ENCODE results near the gene TPP2.
A peak's percentile ranks its signal among the peaks of the same experiment; 100 is the strongest.

Gene TPP2

DNA sequence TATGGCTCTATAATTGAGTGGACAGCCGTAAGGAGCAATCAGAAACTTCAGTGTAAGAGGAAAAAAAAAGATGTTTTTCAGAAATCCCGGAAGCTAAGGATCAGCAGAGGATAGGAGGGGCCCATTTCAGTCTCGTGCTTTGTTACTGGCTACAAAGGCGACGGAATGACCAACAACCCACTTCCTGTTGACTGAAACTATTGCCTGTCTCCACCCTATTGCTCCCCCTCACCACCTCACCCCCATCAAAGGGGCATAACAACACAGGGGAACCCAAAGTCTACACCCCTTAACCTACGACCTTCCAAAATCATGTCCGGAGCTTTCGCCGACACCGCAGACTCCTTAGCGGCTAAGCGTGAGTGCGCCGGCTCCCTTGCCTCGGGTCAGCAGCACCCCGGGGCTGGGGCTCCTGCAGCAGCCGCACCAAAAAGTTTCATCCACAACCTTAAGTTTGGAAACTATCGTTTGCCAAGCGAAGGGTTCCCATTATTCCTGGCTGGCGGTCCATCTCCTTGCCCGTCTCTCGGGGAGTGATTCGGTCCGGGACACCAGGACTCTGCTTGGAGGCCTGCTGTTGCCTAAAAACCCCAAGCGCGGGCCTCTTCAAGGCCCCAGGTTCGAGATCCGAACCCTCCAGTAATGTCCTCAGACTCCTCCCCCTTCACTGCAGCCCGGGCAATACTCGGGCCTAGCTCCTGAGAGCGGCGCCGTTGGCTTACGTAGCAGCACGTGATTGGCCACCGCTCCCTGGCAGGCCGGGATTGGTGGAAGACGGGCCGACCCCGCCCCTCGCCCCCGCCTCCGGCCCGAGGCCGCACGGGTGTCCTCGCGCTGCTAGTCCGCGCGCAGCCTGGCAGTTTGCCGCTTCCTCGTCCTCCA, at the start of gene TPP2:
Gene TPP2, plus strand, starts transcription at position 840 of the 882 bp plus-strand sequence. CDS start 53 bp downstream, outside the sequence.
- TF ChIP-seq JUND (IDR thresholded peaks at IDR 0.05; ENCODE audit: low read depth): no peak
- in situ Hi-C loops (cut with HindIII; ENCODE audit: low pct_unique_long_range_greater_than_20kb, low sequenced_read_pairs): no loop called here

DNA sequence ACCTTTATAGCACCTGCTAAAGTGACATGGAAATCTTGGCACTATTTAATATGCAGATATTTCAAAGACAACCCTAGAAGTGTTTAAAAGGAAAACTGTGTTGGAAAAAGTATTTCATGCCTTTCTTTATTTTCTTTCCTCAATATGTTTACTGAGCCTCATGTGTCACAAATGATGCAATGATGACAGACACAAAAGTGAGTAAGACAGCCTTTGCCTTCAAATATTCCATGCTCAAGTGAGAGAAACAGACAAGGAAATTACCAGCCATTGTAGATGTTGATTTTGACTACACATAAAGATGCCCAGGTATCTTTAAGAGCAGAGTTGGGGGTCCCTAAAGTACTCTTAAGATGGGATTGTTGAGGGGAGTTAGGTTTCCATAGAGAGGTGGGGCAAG, 48.0 kb upstream of the TPP2 start:
- DNase-seq (ENCODE audit: low read depth in 1 of 2, low spot score in 1 of 2): no peak
- no peak for TF ChIP-seq JUND (IDR thresholded peaks at IDR 0.05; ENCODE audit: low read depth)
- in situ Hi-C loops (cut with HindIII; ENCODE audit: low pct_unique_long_range_greater_than_20kb, low sequenced_read_pairs): no loop called here

More for the DNA sequence above, at the start of gene TPP2:
- DNase-seq (ENCODE audit: low read depth in 1 of 2, low spot score in 1 of 2): peak; percentile 91 to 97

DNA sequence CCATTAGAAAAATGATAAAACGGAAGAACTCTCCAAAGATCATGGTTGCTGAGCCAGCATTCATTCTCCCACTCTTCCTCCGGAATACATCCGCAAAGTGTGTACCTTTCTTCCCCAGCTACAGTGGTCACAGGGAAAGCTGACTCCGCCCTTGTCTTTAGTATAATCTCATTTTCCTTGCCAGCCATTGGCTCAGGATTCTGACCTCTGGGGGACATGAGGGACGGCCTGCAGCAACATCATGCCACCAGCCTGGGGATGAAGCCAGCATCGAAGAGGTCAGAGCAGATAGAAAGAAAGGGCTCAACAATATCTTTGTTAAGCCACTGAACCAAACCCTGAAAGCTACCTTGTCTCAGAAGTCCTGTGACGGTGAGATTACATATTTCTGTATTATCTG, 46.3 kb upstream of the TPP2 start:
- DNase-seq (ENCODE audit: low read depth in 1 of 2, low spot score in 1 of 2): no peak
- no peak for TF ChIP-seq JUND (IDR thresholded peaks at IDR 0.05; ENCODE audit: low read depth)
- in situ Hi-C loops (cut with HindIII; ENCODE audit: low pct_unique_long_range_greater_than_20kb, low sequenced_read_pairs): no loop called here

DNA sequence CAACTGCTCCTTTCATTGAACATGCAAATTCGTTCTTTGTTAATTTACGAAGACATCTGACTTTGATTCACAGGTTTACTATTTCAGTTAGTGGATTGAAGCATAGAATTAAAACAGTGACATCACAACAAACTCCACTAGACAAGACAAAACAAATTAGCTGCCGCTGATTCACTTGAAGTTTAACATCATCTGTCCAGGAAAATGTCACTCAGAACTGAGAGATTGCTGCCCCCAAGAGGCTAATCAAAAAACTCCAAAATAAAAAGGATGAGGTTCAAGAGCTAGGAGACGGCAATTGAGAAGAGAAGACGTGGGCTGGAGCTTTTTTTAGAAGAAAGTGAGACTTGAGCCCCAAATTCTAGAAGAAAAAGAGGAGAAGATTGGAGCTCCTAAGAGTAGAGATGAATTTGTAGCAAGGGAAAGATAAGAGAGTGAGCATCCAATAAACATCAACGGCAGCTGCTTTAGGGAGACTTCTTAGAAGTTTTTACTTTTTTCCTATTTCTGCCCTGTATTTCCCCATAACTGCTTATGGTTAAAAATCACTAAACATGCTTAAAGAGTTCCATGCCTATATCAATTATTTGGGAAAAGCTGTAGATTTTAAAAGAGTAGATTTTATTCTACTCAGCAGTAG, 40.8 kb upstream of the TPP2 start:
- in situ Hi-C loops (cut with HindIII; ENCODE audit: low pct_unique_long_range_greater_than_20kb, low sequenced_read_pairs): no loop called here
- no peak for TF ChIP-seq JUND (IDR thresholded peaks at IDR 0.05; ENCODE audit: low read depth)
- DNase-seq (ENCODE audit: low read depth in 1 of 2, low spot score in 1 of 2): peak; percentile 8 to 60

DNA sequence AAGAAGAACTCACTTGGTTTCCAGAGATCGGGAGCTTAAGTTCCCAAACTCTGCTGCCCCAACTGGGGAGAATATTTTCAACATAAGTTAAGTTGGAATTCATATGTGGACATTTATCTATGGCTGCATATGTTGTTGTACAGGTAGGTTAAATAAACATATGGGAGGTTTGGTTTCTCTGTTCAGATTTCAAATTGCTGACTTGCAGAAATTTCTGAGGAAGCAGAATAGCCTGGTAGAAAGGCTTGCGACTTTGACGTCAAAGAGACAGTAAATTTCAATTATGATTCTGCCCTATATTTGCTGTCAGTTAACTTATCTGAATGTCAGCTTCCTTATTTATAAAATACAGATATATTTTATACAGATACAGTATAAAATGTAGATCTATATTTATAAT, 40.0 kb upstream of the TPP2 start:
- no peak for TF ChIP-seq JUND (IDR thresholded peaks at IDR 0.05; ENCODE audit: low read depth)
- no peak for DNase-seq (ENCODE audit: low read depth in 1 of 2, low spot score in 1 of 2)
- in situ Hi-C loops (cut with HindIII; ENCODE audit: low pct_unique_long_range_greater_than_20kb, low sequenced_read_pairs): no loop called here

DNA sequence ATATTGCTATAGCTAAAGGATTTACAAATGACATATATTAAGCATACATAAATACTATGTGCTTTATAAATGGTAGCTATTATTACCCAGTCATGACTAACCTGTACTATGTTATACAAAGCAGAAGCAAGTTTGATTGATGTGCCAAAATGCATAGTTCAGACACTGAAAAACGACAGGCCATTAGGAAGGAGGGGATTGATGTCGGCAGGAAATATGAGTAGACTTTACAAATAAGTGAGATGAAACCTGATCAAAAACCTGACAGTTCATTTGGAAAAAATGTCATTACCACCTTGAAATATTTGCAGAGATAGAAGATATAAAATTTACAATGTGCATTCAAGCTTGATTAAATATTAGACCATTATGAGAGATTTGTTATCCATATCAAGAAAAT, 38.8 kb upstream of the TPP2 start:
- no peak for DNase-seq (ENCODE audit: low read depth in 1 of 2, low spot score in 1 of 2)
- TF ChIP-seq JUND (IDR thresholded peaks at IDR 0.05; ENCODE audit: low read depth): no peak
- in situ Hi-C loops (cut with HindIII; ENCODE audit: low pct_unique_long_range_greater_than_20kb, low sequenced_read_pairs): no loop called here

DNA sequence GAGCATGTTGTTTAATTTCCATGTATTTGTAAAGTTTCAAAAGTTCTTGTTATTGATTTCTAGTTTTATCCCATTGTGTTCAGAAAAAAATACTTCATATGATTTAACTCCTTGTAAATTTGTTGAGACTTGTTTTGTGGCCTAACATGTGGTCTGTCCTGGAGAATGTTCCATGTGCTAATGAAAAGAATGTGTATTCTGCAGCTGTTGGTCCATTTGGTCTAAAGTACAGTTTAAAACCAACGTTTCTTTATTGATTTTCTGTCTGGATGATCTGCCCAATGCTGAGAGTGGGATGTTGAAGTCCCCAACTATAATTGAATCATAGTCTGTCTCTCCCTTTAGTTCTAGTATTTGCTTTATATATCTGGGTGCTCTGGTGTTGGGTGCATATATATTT, 34.9 kb upstream of the TPP2 start:
- in situ Hi-C loops (cut with HindIII; ENCODE audit: low pct_unique_long_range_greater_than_20kb, low sequenced_read_pairs): no loop called here
- no peak for TF ChIP-seq JUND (IDR thresholded peaks at IDR 0.05; ENCODE audit: low read depth)
- no peak for DNase-seq (ENCODE audit: low read depth in 1 of 2, low spot score in 1 of 2)

DNA sequence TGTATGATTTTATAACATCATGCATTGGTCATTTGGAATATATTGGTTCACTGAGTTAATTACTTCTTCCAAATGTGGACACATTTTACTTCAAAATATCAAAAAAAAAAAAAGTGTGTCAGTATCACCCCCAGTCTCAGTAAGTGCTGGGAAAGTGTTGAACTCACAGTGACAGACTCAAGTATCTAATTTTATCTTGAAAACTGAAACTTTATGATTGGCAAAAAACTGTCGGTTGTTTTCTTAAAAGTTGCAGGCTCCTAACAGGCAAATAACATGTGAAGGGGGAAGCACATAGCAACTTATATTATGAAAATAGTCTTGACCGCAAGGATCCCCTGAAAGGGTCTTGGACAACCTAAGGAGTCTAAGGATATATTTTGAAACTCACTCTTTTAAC, 33.5 kb upstream of the TPP2 start:
- no peak for DNase-seq (ENCODE audit: low read depth in 1 of 2, low spot score in 1 of 2)
- in situ Hi-C loops (cut with HindIII; ENCODE audit: low pct_unique_long_range_greater_than_20kb, low sequenced_read_pairs): no loop called here
- TF ChIP-seq JUND (IDR thresholded peaks at IDR 0.05; ENCODE audit: low read depth): no peak

DNA sequence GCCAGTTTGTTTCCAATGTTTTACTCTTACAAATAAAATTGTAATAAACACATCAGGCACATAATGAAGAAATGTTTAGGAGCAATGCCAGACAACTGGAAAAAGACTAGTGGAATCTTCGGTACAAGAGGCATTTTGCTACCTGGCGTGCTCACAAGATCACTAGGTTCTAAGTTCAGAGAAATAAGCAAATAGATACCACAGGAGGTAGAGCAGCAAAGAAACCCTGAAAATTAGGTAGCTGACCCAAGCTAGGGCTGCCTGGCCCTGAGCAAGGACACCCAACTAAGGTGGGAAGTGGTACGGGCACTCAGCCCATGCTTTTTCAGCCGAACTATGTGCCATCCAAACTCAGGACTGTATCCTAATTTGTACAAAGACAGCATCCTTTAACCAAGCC, 32.2 kb upstream of the TPP2 start:
- in situ Hi-C loops (cut with HindIII; ENCODE audit: low pct_unique_long_range_greater_than_20kb, low sequenced_read_pairs): no loop called here
- no peak for DNase-seq (ENCODE audit: low read depth in 1 of 2, low spot score in 1 of 2)
- no peak for TF ChIP-seq JUND (IDR thresholded peaks at IDR 0.05; ENCODE audit: low read depth)

DNA sequence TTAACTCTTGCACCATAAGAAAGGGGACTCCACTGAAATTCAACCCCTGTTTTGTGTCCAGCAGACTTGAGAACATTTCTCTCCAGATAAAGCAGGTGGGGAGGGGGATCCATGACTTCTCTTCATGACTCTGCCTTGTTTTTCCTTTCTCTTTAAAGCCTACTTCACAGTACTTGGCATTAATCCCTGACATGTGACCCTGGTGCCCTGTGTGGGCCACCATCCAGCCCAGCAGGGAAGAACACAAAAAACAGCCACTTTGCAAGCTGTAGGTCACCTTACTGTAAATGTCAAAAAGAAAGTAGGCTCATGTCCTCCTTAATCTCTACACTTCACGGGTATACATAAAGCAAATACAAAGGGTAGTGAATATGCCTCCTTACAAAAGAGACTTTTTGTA, 30.3 kb upstream of the TPP2 start:
- in situ Hi-C loops (cut with HindIII; ENCODE audit: low pct_unique_long_range_greater_than_20kb, low sequenced_read_pairs): no loop called here
- no peak for TF ChIP-seq JUND (IDR thresholded peaks at IDR 0.05; ENCODE audit: low read depth)
- no peak for DNase-seq (ENCODE audit: low read depth in 1 of 2, low spot score in 1 of 2)

DNA sequence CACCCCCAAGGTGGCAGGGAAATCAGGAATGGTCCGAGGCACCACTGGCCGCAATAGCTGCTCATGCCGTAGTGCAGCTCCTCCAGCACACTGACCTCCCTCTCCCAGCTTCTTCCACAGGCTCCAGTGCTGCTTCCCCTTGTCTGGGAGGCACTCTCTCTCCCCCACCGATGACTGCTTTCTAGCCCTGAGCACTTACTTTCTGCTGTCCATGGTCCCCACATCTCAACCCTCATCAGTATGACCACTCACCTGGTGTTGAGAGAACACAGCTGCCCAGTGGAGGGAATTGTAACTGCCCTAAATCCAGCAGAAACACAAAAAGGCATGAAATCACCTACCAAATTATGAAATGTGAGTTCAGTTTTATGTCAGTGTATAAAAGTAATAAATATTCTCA, 28.9 kb upstream of the TPP2 start:
- in situ Hi-C loops (cut with HindIII; ENCODE audit: low pct_unique_long_range_greater_than_20kb, low sequenced_read_pairs): no loop called here
- no peak for TF ChIP-seq JUND (IDR thresholded peaks at IDR 0.05; ENCODE audit: low read depth)
- DNase-seq (ENCODE audit: low read depth in 1 of 2, low spot score in 1 of 2): peak in 1 of 2 experiments; percentile 26

DNA sequence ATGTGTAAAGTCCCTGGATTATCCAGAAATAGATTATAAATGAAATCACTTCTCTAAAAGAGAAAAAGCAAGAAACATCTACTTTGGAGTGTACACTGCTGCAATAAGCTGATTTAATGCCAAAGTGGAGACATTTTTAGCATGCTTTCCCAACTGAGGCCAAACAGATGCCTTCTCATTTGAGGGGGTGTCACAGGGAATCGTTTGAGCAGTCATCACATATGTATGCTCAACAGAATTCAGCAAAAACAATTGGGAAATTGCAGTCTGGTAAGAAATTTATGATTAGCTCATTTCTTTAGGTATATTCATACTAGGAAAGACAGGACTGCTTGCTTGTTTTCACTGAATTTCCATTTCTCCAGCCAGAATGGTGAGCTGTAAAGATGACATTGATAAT, 27.3 kb upstream of the TPP2 start:
- no peak for TF ChIP-seq JUND (IDR thresholded peaks at IDR 0.05; ENCODE audit: low read depth)
- in situ Hi-C loops (cut with HindIII; ENCODE audit: low pct_unique_long_range_greater_than_20kb, low sequenced_read_pairs): no loop called here
- no peak for DNase-seq (ENCODE audit: low read depth in 1 of 2, low spot score in 1 of 2)

DNA sequence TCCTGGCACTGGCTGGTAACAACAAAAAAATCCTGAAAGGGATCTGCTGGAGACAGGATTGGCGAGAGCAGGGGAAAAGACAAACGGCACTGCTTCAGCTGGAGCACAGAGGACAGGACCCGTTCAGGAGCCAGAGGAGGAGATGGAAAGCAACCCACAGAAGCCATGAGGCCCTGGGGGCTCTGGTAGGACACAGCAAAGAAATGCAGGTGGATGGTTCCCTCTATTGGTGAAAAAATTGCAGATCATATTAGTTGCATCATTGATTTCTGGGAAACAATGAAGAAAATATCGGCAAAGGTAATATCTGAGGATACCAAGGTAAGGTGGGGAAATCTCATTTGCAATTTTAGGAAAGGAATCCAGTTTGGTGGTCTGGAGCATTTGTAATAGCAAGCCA, 25.7 kb upstream of the TPP2 start:
- in situ Hi-C loops (cut with HindIII; ENCODE audit: low pct_unique_long_range_greater_than_20kb, low sequenced_read_pairs): no loop called here
- no peak for TF ChIP-seq JUND (IDR thresholded peaks at IDR 0.05; ENCODE audit: low read depth)
- DNase-seq (ENCODE audit: low read depth in 1 of 2, low spot score in 1 of 2): peak in 1 of 2 experiments; percentile 27

Data from T47D (cell line).